ENCODE results near the gene IKZF2.

DNA sequence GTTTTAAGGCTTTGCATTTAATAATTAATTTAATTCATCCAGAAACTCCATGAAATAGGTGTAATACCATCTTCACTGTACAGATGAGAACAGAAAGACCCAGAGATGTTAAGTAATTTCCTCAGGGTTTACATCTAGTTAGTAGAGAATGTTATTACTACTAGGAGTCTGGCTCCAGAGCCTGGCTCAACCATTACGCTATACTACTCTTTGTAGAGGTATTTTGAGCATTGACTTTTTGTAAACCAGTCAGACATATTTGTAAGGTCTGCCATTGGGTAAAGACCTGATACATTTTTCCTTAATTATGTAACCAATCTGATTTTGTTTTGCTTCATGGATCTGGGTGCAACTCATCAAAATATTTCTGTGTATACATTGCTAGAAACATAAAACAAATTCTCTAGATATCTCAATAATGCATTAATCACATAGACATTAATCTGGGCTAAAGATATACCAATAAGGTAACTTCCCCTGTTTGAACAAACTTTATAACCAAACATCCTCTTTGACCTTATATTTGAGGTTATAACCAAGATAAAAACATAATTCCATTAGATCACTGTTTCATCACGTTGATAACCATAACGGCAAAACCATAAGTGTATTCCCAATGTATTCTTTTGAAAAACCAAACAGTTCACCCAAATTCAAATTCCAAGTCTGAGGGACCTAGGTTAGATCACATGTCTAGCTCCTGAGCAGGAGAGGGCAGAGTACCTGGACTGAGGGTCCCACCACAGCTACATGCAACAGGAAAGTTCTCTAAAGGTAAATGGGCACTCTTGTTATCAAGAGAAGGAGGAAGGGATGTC lies 135.0 kb downstream of the IKZF2 start:
- no peak for TF ChIP-seq RBM22 (IDR thresholded peaks at IDR 0.05; ENCODE audit: low read depth, low read length, poor library complexity, severe bottlenecking)
- no peak for TF ChIP-seq JUN (IDR thresholded peaks at IDR 0.05; ENCODE audit: borderline replicate concordance, low read depth, low read length)
- no peak for TF ChIP-seq JUN (CRISPR knock-in tag; IDR thresholded peaks at IDR 0.05; ENCODE audit: borderline replicate concordance)
- TF ChIP-seq BCOR (IDR thresholded peaks at IDR 0.05), result no peak
